ENCODE measurements around the gene APOC1.
"Not testable (repeated sequence)": the region's sequence is repeated elsewhere in the genome, so short reads cannot be mapped to it uniquely, and the experiment has no call there.

The APOC1 gene

DNA sequence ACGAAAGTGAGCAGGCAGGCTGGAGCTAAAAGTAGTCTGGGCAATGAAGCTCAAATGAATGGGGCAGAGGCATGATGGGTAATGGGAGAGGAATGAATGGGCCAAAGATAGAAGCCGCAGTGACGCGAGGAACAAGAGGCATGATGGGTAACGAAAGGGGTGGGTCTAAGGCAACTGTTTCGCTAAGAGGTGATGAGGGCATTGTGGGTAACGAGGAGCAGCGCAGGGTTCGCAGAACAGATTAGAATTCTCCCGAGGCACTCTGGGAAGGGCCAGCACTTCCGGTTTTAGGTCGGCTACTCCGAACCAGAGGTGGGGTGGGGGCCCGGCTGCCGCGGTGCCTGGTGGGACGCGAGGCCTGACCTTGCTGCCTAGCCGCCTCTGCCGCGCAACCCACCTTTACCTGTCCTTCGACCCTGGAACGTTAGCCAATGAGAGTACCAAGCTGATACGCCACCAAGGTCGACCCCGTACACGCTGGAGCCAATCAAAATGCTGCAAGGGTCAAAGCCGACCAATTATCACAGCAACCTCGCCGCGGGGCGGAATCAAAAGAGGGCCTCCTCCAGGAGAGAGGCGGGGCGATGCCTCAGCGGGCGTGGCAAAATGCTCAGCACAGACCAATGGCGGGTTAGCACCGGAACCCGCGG, 23.9 kb upstream of the APOC1 start:
- no peak for DNase-seq

DNA sequence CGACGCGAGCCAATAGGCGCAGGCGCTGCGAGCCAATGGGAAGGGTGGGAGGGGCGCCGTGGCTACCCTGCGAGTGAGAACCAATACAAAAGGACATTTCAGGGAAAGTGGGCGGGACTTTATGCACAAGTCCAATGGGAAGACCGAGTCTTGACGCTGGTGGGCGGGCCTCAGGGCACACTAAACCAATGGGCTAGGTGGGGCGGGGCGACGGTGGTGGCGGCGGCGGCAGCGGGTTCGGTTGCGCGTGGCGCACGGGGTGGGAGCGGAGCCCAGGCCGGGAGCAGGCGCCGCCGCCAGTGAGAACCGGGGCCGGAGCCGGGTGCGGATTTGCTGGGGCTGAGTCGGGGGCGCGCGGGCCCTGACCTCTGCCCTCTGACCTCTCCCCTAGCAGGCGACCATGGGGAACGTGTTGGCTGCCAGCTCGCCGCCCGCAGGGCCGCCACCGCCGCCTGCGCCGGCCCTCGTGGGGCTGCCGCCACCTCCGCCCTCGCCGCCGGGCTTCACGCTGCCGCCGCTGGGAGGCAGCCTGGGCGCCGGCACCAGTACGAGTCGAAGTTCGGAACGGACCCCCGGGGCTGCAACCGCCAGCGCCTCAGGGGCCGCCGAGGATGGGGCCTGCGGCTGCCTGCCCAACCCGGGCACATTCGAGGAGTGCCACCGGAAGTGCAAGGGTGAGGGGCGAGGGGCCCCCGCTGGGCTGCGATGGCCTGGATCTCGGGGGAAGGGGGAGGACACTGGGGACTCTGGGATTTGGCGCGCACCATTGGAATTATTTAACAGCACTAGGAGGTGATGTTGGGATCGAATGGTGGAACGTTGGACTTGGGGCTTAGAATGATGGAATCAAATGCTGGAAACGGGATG, 23.2 kb upstream of the APOC1 start, which contains the start of gene TOMM40:
TSS of gene TOMM40 (plus strand) at position 239 of the 867 bp plus-strand sequence. CDS start at position 401, 162 bp downstream.
- DNase-seq: peak; percentile 100

DNA sequence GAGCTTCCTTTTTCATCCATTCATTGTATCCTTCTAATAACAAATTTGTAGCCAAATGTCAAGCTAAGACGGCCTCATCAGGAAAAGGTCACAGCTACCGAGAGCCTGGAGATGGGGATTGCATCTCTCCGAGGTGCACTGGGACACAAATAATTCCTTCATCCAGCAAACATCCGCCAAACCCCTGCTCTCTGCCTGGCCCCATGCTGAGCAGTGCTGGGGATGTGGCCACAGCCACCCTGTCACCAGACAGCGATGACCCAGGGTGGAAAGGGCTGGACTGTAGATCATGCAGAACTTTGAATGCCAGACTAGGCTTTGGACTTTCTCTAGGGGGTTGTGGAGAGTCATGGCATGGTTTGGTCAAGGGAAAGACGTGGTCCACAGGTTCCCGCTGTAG, 21.5 kb upstream of the APOC1 start:
- DNase-seq: no peak

DNA sequence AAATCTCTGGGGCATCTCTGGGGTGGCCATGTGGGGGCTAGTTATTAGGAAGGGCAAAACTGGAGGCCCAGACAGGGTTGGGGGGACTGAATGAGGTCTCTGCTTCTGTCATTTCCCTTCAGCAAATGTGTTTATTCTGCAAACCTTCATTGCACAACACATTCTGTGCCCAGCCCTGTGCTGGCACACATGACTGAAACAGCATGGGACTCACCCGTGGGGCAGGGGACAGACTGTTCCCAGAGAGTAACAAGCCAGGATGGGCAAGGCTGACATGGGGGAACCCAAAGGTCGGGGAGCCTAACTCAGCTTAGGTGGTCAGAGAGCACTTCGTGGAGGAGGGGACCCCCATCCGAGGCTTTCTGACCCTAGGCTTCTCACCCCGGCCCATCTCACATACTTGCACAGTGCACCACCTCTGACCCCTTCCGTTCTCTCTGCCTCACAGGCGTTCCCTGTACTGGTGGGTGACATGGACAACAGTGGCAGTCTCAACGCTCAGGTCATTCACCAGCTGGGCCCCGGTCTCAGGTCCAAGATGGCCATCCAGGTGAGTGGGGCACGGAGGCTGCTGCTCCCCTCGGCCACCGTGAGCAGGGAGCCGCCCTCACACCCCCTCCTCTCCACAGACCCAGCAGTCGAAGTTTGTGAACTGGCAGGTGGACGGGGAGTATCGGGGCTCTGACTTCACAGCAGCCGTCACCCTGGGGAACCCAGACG, 20.9 kb upstream of the APOC1 start:
- no peak for DNase-seq

DNA sequence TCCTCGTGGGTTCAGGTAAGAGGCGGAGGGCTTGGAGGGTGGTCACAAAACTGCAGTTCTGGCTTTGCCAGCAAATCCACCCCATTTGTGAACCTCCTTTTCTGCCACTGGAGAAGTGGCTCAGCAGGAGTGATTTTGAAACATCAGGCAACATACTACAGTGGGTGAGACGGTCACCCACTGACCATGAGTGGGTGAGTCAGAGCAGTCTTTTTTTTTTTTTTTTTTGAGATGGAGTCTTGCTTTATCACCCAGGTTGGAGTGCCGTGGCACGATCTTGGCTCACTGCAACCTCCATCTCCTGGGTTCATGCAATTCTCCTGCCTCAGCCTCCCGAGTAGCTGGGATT, 20.4 kb upstream of the APOC1 start:
- DNase-seq: no peak

DNA sequence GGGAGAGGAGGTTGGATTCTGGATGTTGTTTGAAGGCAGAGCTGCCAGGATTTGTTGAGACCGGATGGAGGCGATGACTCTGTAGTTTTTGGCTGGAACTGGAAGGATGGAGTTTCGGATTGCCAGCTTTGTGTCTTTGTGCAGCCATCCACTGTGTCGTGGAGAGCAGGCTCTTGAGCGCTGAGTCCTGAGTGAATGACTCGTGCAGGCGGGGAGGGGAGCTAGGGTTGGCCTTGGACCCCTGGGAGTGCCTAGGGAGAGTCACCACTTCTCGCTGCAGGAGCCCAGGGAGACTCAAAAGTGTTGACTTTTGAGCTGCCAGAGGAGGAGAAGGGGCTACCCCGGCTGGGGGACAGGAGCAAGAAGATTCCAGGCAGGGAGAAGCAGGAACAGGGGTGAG, 19.5 kb upstream of the APOC1 start:
- no peak for DNase-seq

DNA sequence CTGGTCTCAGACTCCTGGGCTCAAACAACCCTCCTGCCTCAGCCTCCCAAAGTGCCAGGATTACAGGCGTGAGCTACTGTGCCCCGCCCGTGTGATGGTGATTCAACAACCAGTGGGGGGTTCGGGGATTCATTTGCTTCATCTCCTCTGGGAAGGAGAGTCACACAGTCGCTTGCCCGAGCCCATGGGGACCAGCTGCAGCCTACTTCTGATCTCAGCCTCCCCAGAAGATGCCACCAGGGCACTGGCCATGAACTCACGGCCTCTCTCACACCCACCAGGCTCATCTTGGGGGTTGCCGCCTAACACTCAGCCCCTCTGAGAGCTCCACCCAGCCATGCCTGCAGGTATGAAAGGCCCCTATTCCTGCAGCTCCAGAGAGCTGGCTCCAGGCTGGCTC, 16.6 kb upstream of the APOC1 start:
- DNase-seq: no peak

DNA sequence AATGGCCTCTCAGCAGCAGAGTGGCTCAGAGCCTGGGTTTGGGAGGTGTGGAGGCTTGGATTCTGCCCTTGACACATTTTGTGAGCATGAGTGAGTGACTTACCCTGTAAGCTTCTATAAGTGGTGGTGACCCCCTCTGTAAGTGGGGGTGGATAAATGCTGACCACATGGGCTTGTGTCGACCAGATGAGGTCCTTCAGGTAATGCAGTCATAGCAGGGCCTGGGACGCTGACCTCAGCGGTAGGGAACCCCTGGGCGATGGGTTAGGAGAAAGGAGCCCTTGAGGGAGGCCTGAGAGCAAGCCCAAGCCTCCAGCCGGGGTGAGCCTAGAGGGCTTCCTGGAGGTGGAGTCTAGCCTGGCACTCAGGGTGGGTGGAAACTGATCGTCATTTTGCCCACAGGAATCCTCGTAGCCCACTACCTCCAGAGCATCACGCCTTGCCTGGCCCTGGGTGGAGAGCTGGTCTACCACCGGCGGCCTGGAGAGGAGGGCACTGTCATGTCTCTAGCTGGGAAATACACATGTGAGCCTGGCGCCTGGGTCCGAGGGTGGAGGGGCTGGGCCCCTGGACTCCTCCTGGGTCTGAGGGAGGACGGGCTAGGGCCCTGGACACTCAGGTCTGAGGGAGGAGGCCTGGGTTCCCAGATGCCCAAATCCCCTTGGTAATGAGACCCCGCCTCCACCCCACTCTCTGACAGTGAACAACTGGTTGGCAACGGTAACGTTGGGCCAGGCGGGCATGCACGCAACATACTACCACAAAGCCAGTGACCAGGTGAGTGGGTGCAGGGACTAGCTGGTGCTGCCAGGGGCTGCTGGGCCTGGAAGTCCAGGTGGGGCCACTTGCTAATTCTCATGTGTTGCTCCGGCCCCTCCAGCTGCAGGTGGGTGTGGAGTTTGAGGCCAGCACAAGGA, 13.8 kb upstream of the APOC1 start:
- no peak for DNase-seq

DNA sequence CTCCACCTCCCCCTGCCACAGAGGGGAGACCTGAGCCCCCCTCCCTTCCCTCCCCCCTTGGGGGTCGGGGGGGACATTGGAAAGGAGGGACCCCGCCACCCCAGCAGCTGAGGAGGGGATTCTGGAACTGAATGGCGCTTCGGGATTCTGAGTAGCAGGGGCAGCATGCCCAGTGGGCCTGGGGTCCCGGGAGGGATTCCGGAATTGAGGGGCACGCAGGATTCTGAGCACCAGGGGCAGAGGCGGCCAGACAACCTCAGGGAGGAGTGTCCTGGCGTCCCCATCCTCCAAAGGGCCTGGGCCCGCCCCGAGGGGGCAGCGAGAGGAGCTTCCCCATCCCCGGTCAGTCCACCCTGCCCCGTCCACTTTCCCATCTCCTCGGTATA, 11.2 kb upstream of the APOC1 start:
- no peak for DNase-seq

DNA sequence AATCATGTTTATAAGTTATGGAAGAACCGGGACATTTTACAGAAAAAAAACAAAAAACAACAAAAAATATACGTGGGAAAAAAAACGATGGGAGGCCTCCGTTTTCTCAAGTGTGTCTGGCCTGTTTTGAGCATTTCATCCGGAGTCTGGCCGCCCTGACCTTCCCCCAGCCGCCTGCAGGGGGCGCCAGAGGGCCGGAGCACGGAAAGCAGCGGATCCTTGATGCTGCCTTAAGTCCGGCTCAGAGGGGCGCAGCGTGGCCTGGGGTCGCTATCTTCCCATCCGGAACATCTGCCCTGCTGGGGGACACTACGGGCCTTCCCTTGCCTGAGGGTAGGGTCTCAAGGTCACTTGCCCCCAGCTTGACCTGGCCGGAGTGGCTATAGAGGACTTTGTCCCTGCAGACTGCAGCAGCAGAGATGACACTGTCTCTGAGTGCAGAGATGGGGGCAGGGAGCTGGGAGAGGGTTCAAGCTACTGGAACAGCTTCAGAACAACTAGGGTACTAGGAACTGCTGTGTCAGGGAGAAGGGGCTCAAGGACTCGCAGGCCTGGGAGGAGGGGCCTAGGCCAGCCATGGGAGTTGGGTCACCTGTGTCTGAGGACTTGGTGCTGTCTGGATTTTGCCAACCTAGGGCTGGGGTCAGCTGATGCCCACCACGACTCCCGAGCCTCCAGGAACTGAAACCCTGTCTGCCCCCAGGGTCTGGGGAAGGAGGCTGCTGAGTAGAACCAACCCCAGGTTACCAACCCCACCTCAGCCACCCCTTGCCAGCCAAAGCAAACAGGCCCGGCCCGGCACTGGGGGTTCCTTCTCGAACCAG, 10.6 kb upstream of the APOC1 start:
- DNase-seq: peak; percentile 81

DNA sequence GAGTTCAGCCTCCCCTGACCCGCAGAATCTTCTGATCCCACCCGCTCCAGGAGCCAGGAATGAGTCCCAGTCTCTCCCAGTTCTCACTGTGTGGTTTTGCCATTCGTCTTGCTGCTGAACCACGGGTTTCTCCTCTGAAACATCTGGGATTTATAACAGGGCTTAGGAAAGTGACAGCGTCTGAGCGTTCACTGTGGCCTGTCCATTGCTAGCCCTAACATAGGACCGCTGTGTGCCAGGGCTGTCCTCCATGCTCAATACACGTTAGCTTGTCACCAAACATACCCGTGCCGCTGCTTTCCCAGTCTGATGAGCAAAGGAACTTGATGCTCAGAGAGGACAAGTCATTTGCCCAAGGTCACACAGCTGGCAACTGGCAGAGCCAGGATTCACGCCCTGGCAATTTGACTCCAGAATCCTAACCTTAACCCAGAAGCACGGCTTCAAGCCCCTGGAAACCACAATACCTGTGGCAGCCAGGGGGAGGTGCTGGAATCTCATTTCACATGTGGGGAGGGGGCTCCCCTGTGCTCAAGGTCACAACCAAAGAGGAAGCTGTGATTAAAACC, 9.9 kb upstream of the APOC1 start:
- peak; percentile 25 for DNase-seq

DNA sequence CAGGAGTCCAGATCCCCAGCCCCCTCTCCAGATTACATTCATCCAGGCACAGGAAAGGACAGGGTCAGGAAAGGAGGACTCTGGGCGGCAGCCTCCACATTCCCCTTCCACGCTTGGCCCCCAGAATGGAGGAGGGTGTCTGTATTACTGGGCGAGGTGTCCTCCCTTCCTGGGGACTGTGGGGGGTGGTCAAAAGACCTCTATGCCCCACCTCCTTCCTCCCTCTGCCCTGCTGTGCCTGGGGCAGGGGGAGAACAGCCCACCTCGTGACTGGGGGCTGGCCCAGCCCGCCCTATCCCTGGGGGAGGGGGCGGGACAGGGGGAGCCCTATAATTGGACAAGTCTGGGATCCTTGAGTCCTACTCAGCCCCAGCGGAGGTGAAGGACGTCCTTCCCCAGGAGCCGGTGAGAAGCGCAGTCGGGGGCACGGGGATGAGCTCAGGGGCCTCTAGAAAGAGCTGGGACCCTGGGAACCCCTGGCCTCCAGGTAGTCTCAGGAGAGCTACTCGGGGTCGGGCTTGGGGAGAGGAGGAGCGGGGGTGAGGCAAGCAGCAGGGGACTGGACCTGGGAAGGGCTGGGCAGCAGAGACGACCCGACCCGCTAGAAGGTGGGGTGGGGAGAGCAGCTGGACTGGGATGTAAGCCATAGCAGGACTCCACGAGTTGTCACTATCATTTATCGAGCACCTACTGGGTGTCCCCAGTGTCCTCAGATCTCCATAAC, 8.8 kb upstream of the APOC1 start, which contains the start of gene APOE:
TSS of gene APOE (plus strand) at position 360 of the 724 bp plus-strand sequence. CDS start 829 bp downstream, outside the sequence.
- no peak for DNase-seq

DNA sequence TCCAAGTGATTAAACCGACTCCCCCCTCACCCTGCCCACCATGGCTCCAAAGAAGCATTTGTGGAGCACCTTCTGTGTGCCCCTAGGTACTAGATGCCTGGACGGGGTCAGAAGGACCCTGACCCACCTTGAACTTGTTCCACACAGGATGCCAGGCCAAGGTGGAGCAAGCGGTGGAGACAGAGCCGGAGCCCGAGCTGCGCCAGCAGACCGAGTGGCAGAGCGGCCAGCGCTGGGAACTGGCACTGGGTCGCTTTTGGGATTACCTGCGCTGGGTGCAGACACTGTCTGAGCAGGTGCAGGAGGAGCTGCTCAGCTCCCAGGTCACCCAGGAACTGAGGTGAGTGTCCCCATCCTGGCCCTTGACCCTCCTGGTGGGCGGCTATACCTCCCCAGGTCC, 6.8 kb upstream of the APOC1 start:
- DNase-seq: no peak

DNA sequence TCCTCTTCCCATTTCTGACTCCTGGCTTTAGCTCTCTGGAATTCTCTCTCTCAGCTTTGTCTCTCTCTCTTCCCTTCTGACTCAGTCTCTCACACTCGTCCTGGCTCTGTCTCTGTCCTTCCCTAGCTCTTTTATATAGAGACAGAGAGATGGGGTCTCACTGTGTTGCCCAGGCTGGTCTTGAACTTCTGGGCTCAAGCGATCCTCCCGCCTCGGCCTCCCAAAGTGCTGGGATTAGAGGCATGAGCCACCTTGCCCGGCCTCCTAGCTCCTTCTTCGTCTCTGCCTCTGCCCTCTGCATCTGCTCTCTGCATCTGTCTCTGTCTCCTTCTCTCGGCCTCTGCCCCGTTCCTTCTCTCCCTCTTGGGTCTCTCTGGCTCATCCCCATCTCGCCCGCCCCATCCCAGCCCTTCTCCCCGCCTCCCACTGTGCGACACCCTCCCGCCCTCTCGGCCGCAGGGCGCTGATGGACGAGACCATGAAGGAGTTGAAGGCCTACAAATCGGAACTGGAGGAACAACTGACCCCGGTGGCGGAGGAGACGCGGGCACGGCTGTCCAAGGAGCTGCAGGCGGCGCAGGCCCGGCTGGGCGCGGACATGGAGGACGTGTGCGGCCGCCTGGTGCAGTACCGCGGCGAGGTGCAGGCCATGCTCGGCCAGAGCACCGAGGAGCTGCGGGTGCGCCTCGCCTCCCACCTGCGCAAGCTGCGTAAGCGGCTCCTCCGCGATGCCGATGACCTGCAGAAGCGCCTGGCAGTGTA, 6.2 kb upstream of the APOC1 start:
- no peak for DNase-seq

DNA sequence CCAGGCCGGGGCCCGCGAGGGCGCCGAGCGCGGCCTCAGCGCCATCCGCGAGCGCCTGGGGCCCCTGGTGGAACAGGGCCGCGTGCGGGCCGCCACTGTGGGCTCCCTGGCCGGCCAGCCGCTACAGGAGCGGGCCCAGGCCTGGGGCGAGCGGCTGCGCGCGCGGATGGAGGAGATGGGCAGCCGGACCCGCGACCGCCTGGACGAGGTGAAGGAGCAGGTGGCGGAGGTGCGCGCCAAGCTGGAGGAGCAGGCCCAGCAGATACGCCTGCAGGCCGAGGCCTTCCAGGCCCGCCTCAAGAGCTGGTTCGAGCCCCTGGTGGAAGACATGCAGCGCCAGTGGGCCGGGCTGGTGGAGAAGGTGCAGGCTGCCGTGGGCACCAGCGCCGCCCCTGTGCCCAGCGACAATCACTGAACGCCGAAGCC, 5.6 kb upstream of the APOC1 start:
- DNase-seq: no peak

DNA sequence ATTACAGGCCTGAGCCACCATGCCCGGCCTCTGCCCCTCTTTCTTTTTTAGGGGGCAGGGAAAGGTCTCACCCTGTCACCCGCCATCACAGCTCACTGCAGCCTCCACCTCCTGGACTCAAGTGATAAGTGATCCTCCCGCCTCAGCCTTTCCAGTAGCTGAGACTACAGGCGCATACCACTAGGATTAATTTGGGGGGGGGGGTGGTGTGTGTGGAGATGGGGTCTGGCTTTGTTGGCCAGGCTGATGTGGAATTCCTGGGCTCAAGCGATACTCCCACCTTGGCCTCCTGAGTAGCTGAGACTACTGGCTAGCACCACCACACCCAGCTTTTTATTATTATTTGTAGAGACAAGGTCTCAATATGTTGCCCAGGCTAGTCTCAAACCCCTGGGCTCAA, 4.6 kb upstream of the APOC1 start:
- no peak for DNase-seq

DNA sequence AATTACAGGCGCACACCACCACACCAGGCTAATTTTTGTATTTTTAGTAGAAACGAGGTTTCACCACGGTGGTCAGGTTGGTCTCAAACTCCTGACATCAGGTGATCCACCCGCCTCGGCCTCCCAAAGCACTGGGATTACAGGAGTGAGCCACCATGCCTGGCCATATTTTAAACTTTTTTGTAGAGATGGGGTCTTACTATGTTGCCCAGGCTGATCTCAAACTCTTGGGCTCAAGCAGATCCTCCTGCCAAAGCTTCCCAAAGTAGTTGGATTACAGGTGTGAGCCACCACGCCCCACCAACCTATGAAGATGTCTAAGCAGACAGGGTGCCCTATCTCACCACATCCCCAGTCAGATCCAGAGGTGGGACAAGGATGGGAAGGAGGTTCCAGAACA, 2.5 kb upstream of the APOC1 start:
- not testable (repeated sequence) for DNase-seq

DNA sequence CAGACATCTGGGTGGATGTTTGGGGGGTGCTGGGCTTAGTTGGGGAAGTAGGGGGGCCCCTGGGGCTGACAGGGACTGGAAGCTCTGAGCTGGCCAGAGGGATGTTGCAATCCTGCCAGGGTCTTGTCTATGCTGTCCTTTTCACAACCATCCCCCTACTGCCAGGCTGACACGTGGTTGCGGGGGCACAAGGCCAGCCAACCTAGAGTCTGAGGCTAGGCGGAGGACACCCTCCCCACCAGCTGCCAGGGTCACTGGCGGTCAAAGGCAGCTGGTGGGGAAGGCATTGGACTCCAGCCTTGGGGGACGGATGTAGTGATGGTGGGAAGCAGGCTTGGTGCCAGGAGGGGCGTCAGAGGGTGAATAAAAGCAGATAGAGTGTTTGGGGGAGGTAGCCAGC, 1.6 kb upstream of the APOC1 start:
- no peak for DNase-seq

DNA sequence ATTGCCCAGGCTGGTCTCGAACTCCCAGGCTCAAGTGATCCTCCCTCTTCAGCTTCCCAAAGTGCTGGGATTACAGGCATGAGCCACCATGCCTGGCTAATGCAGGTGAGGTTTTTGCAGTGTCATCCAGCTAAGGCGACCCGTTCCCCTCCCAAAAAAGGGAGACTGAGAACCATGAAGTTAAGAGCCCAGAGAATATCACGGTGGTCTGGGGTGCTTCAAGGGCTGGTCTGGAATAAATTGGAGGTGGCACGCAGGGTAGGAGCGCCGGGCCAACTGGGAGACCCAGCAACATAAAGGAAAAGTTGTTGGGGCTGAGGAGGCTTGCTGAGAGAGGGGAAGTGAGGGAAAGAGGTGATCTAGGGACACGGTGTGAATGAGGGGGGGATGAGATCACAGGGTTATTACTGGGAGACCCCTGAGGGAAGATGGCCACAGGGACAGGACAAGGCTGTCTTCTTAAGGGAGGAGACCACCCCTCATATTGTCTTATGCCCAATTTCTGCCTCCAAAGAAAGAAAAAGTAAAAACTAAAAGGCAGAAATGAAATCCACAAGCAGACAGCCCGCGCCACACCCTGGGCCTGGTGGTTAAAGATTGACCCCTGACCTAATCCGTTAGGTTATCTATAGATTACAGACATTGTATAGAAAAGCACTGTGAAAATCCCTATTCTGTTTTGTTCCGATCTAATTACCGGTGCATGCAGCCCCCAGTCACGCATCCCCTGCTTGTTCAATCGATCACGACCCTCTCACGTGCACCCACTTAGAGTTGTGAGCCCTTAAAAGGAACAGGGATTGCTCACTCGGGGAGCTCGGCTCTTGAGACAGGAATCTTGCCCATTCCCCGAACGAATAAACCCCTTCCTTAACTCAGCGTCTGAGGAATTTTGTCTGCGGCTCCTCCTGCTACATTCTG, 636 bp upstream of the APOC1 start:
- not testable (repeated sequence) for DNase-seq
